Measurements from ENCODE around the gene POLR2C. TPM values are rescaled to one million over a fixed set of nuclear protein-coding genes. Genes with fewer than 3 reads are reported as not detected.

POLR2C gene
- total RNA-seq, 4 donors from 2014 or later: 39.2 to 104 (median 72.7) TPM

- 96% methylated on average over 4 of the region's 4 CpGs; no CpG with 5 or more reads in 1 of the 2 donors for WGBS, 2 donors (ENCODE audit: low coverage in 1 of 2)
- in situ Hi-C loops (cut with MboI; ENCODE audit: low pct_ligation_motif_present in 1 of 4, low pct_unique_long_range_greater_than_20kb in 1 of 4, low sequenced_read_pairs in 3 of 4) (loop anchor here in 2 of 4 donors (10.0 kb wide), 2 partner anchors 90 to 210 kb away; no protein-coding TSS in a partner anchor), intact Hi-C loops (cut with DNase I; ENCODE audit: low total_unique reads) (no loop called here)
- Histone ChIP-seq H3K36me3 (no peaks in the 10 kb centered on the region), H3K4me1 (peaks cover 4 to 20% (median 11%) of the 10 kb centered on the region in 4 donors), H3K27me3 (no peaks in the 10 kb centered on the region), H3K4me3 (no peak overlapping the region), H3K27ac (no peak overlapping the region), H3K9me3 (no peaks in the 10 kb centered on the region)
- TF ChIP-seq POLR2A (IDR thresholded peaks at IDR 0.05): no peak
- TF ChIP-seq CTCF (IDR thresholded peaks at IDR 0.05): no peak
- TF ChIP-seq EP300 (IDR thresholded peaks at IDR 0.05; ENCODE audit: low read depth): no peak
- no peak for TF ChIP-seq POLR2AphosphoS5 (IDR thresholded peaks at IDR 0.05)
- no peak for DNase-seq
Observed at GRCh38 chr16:57514371-57514770, 51.9 kb downstream of the POLR2C start.

- no peaks in the 10 kb centered on the region for H3K36me3 ChIP-seq
- in situ Hi-C loops (cut with MboI; ENCODE audit: low pct_ligation_motif_present in 1 of 4, low pct_unique_long_range_greater_than_20kb in 1 of 4, low sequenced_read_pairs in 3 of 4) (loop anchor here in 2 of 4 donors (10.0 kb wide), 2 partner anchors 90 to 210 kb away; no protein-coding TSS in a partner anchor), intact Hi-C loops (cut with DNase I; ENCODE audit: low total_unique reads) (no loop called here)
Observed at GRCh38 chr16:57514791-57515600, 52.5 kb downstream of the POLR2C start.

GRCh38 chr16:57516176-57516725 is 53.8 kb downstream of the POLR2C start:
- Histone ChIP-seq H3K36me3 (no peaks in the 10 kb centered on the region), H3K4me3 (no peak overlapping the region), H3K27ac (no peak overlapping the region), H3K9me3 (no peaks in the 10 kb centered on the region), H3K27me3 (no peaks in the 10 kb centered on the region), H3K4me1 (peaks cover 4 to 21% (median 10%) of the 10 kb centered on the region in 4 donors)
- DNase-seq: no peak
- intact Hi-C loops (cut with DNase I; ENCODE audit: low total_unique reads): no loop called here
- 84 to 92% methylated on average over 5 to 10 of the region's 10 CpGs for WGBS, 2 donors (ENCODE audit: low coverage in 1 of 2)
- no peak for TF ChIP-seq POLR2AphosphoS5 (IDR thresholded peaks at IDR 0.05)
- TF ChIP-seq POLR2A (IDR thresholded peaks at IDR 0.05): no peak
- TF ChIP-seq CTCF (IDR thresholded peaks at IDR 0.05): no peak
- no peak for TF ChIP-seq EP300 (IDR thresholded peaks at IDR 0.05; ENCODE audit: low read depth)
- in situ Hi-C loops (cut with MboI; ENCODE audit: low pct_ligation_motif_present in 1 of 4, low pct_unique_long_range_greater_than_20kb in 1 of 4, low sequenced_read_pairs in 3 of 4): loop anchor here in 2 of 4 donors (10.0 kb wide), 2 partner anchors 91 to 211 kb away; no protein-coding TSS in a partner anchor

More at GRCh38 chr16:57514791-57515600, 52.5 kb downstream of the POLR2C start:
- no peak for TF ChIP-seq CTCF (IDR thresholded peaks at IDR 0.05)
- no peak for TF ChIP-seq POLR2AphosphoS5 (IDR thresholded peaks at IDR 0.05)
- TF ChIP-seq POLR2A (IDR thresholded peaks at IDR 0.05): no peak
- TF ChIP-seq EP300 (IDR thresholded peaks at IDR 0.05; ENCODE audit: low read depth): no peak
- WGBS, 2 donors (ENCODE audit: low coverage in 1 of 2): 94% methylated on average over 23 of the region's 23 CpGs; no CpG with 5 or more reads in 1 of the 2 donors
- H3K27ac ChIP-seq: no peak overlapping the region
- no peaks in the 10 kb centered on the region for H3K9me3 ChIP-seq
- H3K4me3 ChIP-seq: no peak overlapping the region
- peaks cover 4 to 26% (median 11%) of the 10 kb centered on the region in 4 donors for H3K4me1 ChIP-seq
- no peak for DNase-seq
- H3K27me3 ChIP-seq: no peaks in the 10 kb centered on the region

GRCh38 chr16:57516773-57517172 is 54.3 kb downstream of the POLR2C start:
- no peaks in the 10 kb centered on the region for H3K27me3 ChIP-seq
- 92 to 100% methylated on average over 2 to 3 of the region's 3 CpGs for WGBS, 2 donors (ENCODE audit: low coverage in 1 of 2)
- TF ChIP-seq CTCF (IDR thresholded peaks at IDR 0.05) (no peak), POLR2AphosphoS5 (IDR thresholded peaks at IDR 0.05) (no peak), EP300 (IDR thresholded peaks at IDR 0.05; ENCODE audit: low read depth) (no peak), POLR2A (IDR thresholded peaks at IDR 0.05) (no peak)
- intact Hi-C loops (cut with DNase I; ENCODE audit: low total_unique reads) (no loop called here), in situ Hi-C loops (cut with MboI; ENCODE audit: low pct_ligation_motif_present in 1 of 4, low pct_unique_long_range_greater_than_20kb in 1 of 4, low sequenced_read_pairs in 3 of 4) (loop anchor here in 2 of 4 donors (10.0 kb wide), 2 partner anchors 92 to 212 kb away; no protein-coding TSS in a partner anchor)
- no peak overlapping the region for H3K27ac ChIP-seq
- H3K4me3 ChIP-seq: no peak overlapping the region
- no peak for DNase-seq
- H3K36me3 ChIP-seq: no peaks in the 10 kb centered on the region
- H3K9me3 ChIP-seq: no peaks in the 10 kb centered on the region
- peaks cover 4 to 21% (median 10%) of the 10 kb centered on the region in 4 donors for H3K4me1 ChIP-seq
